Lower leg skin (tissue), 4 donors: Measurements from ENCODE around the gene NAA10. TPM values are rescaled to one million over a fixed set of nuclear protein-coding genes. Genes with fewer than 3 reads are reported as not detected.

Experiments used
- DNase-seq, 2 donors: peaks; one replicate each; pipeline ENCODE4 v3.0.0-alpha.2; 2019; ENCODE audit warnings: low spot score in 2 of 2
- H3K4me3 ChIP-seq: fragments of 200-600 bp; sonication (generic); 2 replicates; pipeline ENCODE4 v1.5.1; 2017; ENCODE audit warnings: mild to moderate bottlenecking, low read depth; ENCODE audit not compliant: poor library complexity, severe bottlenecking
- CTCF ChIP-seq, 3 donors: fragments of 450-650 bp; IDR thresholded peaks; one replicate each; pipeline ENCODE4 v1.5.1; 2016; ENCODE audit warnings: antibody characterized with exemption in 3 of 3, mild to moderate bottlenecking in 3 of 3, moderate library complexity in 2 of 3
- POLR2A ChIP-seq, 2 donors: fragments of 450-650 bp; IDR thresholded peaks; one replicate each; pipeline ENCODE4 v1.6.1; 2016 to 2017; ENCODE audit warnings: antibody characterized with exemption in 2 of 2, mild to moderate bottlenecking in 1 of 2, moderate library complexity in 1 of 2
- WGBS, 2 donors: methylation state at CpG; one replicate each; pipeline ENCODE4 v1.1.5; 2018; 5-methylcytosine and 5-hydroxymethylcytosine counted together
- intact Hi-C: fragments of 100-400 bp; cut with DNase I; formaldehyde crosslinking; loops from one replicate; pipeline ENCODE4 v1.15.0; 2023; ENCODE audit warnings: low total_unique reads
- total RNA-seq, 4 donors: library from RNA; depleted of rRNA; stranded (reverse); fragments of >200 nt; gene quantifications; one replicate each; pipeline ENCODE4 v1.1.0, GENCODE V29; 2016

The NAA10 gene
- total RNA-seq, 4 donors from 2014 or later = 32.6 to 70.9 (median 51.1) TPM

GRCh38 chrX:153900831-153901752 is 33.7 kb downstream of the NAA10 start:
- intact Hi-C loops = no loop called here
- H3K4me3 ChIP-seq = no peak overlapping the region
- DNase-seq = peak; percentile 24 to 90
- 16 to 52% methylated on average over 26 of the region's 26 CpGs for WGBS, 2 donors
- TF ChIP-seq POLR2A (IDR thresholded peaks at IDR 0.05) (no peak), CTCF (IDR thresholded peaks at IDR 0.05) (no peak)

- no peak for DNase-seq
- intact Hi-C loops = no loop called here
- no peak for TF ChIP-seq POLR2A (IDR thresholded peaks at IDR 0.05)
- TF ChIP-seq CTCF (IDR thresholded peaks at IDR 0.05) = no peak
- no peak overlapping the region for H3K4me3 ChIP-seq
Observed at GRCh38 chrX:153897899-153898298, 36.9 kb downstream of the NAA10 start.

GRCh38 chrX:153889123-153889522 is 45.7 kb downstream of the NAA10 start:
- DNase-seq = no peak
- WGBS, 2 donors = 86 to 95% methylated on average over 6 of the region's 6 CpGs
- intact Hi-C loops = no loop called here
- H3K4me3 ChIP-seq = no peak overlapping the region
- TF ChIP-seq POLR2A (IDR thresholded peaks at IDR 0.05) = no peak
- no peak for TF ChIP-seq CTCF (IDR thresholded peaks at IDR 0.05)

GRCh38 chrX:153888344-153888743 is 46.5 kb downstream of the NAA10 start:
- no peak overlapping the region for H3K4me3 ChIP-seq
- no peak for TF ChIP-seq CTCF (IDR thresholded peaks at IDR 0.05)
- TF ChIP-seq POLR2A (IDR thresholded peaks at IDR 0.05) = no peak
- no peak for DNase-seq
- intact Hi-C loops = no loop called here
- 54 to 55% methylated on average over 6 of the region's 6 CpGs for WGBS, 2 donors

GRCh38 chrX:153887385-153887784 is 47.5 kb downstream of the NAA10 start:
- 44 to 68% methylated on average over 7 to 8 of the region's 8 CpGs for WGBS, 2 donors
- no peak overlapping the region for H3K4me3 ChIP-seq
- intact Hi-C loops = no loop called here
- no peak for TF ChIP-seq POLR2A (IDR thresholded peaks at IDR 0.05)
- TF ChIP-seq CTCF (IDR thresholded peaks at IDR 0.05) = no peak
- DNase-seq = no peak
